ENCODE data around the gene PIEZO1.

- no peak for TF ChIP-seq POLR2AphosphoS5 (IDR thresholded peaks at IDR 0.05; ENCODE audit: borderline replicate concordance, low read depth, low read length)
- no peak for TF ChIP-seq EZH2 (IDR thresholded peaks at IDR 0.05)
Measured at GRCh38 chr16:88685156-88686061, 99.6 kb downstream of the PIEZO1 start.

Data from SK-N-MC (cell line).